NB4 (cell line): ENCODE results near the gene SLC35G3.

ENCODE experiments used
- DNase-seq: peaks from one replicate; pipeline ENCODE4 v3.0.0; 2010; ENCODE audit warnings: low read depth
- H3K4me3 ChIP-seq: one replicate; pipeline ENCODE4 v1.5.1; 2011; ENCODE audit warnings: mild to moderate bottlenecking, low read depth, low read length, moderate library complexity
- CTCF ChIP-seq: IDR thresholded peaks from one replicate; pipeline ENCODE4 v1.5.1; 2012; ENCODE audit warnings: low read depth, low read length
- MAX ChIP-seq: IDR thresholded peaks from 2 replicates; pipeline ENCODE4 v1.6.1; 2011; ENCODE audit warnings: low read depth, low read length
- MYC ChIP-seq: IDR thresholded peaks from 2 replicates; pipeline ENCODE4 v1.6.1; 2011; ENCODE audit warnings: low read depth, low read length
- POLR2A ChIP-seq: IDR thresholded peaks from 2 replicates; pipeline ENCODE4 v1.6.1; 2011; ENCODE audit warnings: mild to moderate bottlenecking; ENCODE audit not compliant: insufficient read length; ENCODE audit errors: extremely low read depth

Gene SLC35G3

GRCh38 chr17:35227546-35227945 lies 33.4 kb upstream of the SLC35G3 start:
- TF ChIP-seq CTCF: no peak
- TF ChIP-seq POLR2A: no peak
- TF ChIP-seq MAX: no peak
- TF ChIP-seq MYC: no peak
- H3K4me3 ChIP-seq: no peak overlapping the region
- DNase-seq: no peak

GRCh38 chr17:35224436-35224835 lies 30.2 kb upstream of the SLC35G3 start:
- TF ChIP-seq MYC (no peak), MAX (no peak), CTCF (no peak), POLR2A (no peak)
- no peak overlapping the region for H3K4me3 ChIP-seq
- DNase-seq: no peak

- TF ChIP-seq CTCF (no peak), MAX (no peak), POLR2A (no peak), MYC (no peak)
Observed at GRCh38 chr17:35222452-35222851, 28.3 kb upstream of the SLC35G3 start.

GRCh38 chr17:35218915-35219314 lies 24.7 kb upstream of the SLC35G3 start:
- no peak for DNase-seq
- TF ChIP-seq MYC (no peak), CTCF (no peak), MAX (no peak), POLR2A (no peak)
- H3K4me3 ChIP-seq: no peak overlapping the region

More at GRCh38 chr17:35222452-35222851, 28.3 kb upstream of the SLC35G3 start:
- DNase-seq: no peak
- H3K4me3 ChIP-seq: no peak overlapping the region

- TF ChIP-seq POLR2A (no peak), CTCF (no peak), MAX (no peak), MYC (no peak)
- no peak overlapping the region for H3K4me3 ChIP-seq
- no peak for DNase-seq
Observed at GRCh38 chr17:35217107-35217506, 22.9 kb upstream of the SLC35G3 start.
